Measurements from ENCODE around the gene FLT1.

Gene FLT1

GRCh38 chr13:28319528-28319927 is 175.4 kb downstream of the FLT1 start:
- H3K4me3 ChIP-seq (ENCODE audit: low read length): no peak overlapping the region
- no peak for TF ChIP-seq CTCF (IDR thresholded peaks at IDR 0.05; ENCODE audit: insufficient read depth, low read depth, low read length, missing control alignments)
- no peak for DNase-seq (ENCODE audit: low read depth)

- no peak for DNase-seq (ENCODE audit: low read depth)
- H3K4me3 ChIP-seq (ENCODE audit: low read length): no peak overlapping the region
- TF ChIP-seq CTCF (IDR thresholded peaks at IDR 0.05; ENCODE audit: insufficient read depth, low read depth, low read length, missing control alignments): no peak
These were observed 176.4 kb downstream of the FLT1 start for GRCh38 chr13:28318496-28318895.

GRCh38 chr13:28316836-28317235 is 178.1 kb downstream of the FLT1 start:
- no peak for TF ChIP-seq CTCF (IDR thresholded peaks at IDR 0.05; ENCODE audit: insufficient read depth, low read depth, low read length, missing control alignments)
- no peak overlapping the region for H3K4me3 ChIP-seq (ENCODE audit: low read length)
- no peak for DNase-seq (ENCODE audit: low read depth)

- DNase-seq (ENCODE audit: low read depth): no peak
- TF ChIP-seq CTCF (IDR thresholded peaks at IDR 0.05; ENCODE audit: insufficient read depth, low read depth, low read length, missing control alignments): no peak
- no peak overlapping the region for H3K4me3 ChIP-seq (ENCODE audit: low read length)
These were observed 178.8 kb downstream of the FLT1 start for GRCh38 chr13:28316129-28316528.

GRCh38 chr13:28314879-28315278 is 180.0 kb downstream of the FLT1 start:
- no peak overlapping the region for H3K4me3 ChIP-seq (ENCODE audit: low read length)
- no peak for TF ChIP-seq CTCF (IDR thresholded peaks at IDR 0.05; ENCODE audit: insufficient read depth, low read depth, low read length, missing control alignments)
- DNase-seq (ENCODE audit: low read depth): no peak

- H3K4me3 ChIP-seq (ENCODE audit: low read length): no peak overlapping the region
- TF ChIP-seq CTCF (IDR thresholded peaks at IDR 0.05; ENCODE audit: insufficient read depth, low read depth, low read length, missing control alignments): peak; percentile 3
- peak; percentile 15 for DNase-seq (ENCODE audit: low read depth)
These were observed 181.3 kb downstream of the FLT1 start for GRCh38 chr13:28313579-28313978.

- no peak overlapping the region for H3K4me3 ChIP-seq (ENCODE audit: low read length)
- DNase-seq (ENCODE audit: low read depth): no peak
- no peak for TF ChIP-seq CTCF (IDR thresholded peaks at IDR 0.05; ENCODE audit: insufficient read depth, low read depth, low read length, missing control alignments)
These were observed 188.6 kb downstream of the FLT1 start for GRCh38 chr13:28306325-28306724.

All from epithelial cell of esophagus (primary cell).